HG03378 (cell line): Measurements from ENCODE around the gene ZCCHC7.
"Not testable (repeated sequence)": the region's sequence is repeated elsewhere in the genome, so short reads cannot be mapped to it uniquely, and the experiment has no call there.

Experiments used
- ATAC-seq: cut with Tn5 transposase; IDR thresholded peaks from one replicate; pipeline ENCODE4 v1.9.1; 2021; ENCODE audit warnings: mild to moderate bottlenecking, moderate library complexity; ENCODE audit not compliant: unreplicated experiment

Gene ZCCHC7

DNA sequence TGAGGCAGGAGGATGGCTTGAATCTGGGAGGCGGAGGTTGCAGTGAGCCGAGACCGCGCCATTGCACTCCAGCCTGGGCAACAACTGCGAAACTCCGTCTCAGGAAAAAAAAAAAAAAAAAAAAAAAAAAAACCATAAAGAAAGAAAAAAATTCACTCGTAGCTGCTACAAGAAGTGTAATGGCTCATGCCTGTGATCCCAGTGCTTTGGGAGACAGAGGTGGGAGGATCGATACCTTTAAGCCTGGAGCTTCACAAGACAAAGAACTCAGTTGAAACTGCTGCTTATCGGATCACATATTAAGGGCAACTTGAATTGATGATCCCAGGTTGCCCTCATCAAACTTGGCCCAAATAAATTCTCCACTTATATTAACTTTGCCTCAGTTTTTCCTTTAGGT, 1.0 kb upstream of the ZCCHC7 start:
- ATAC-seq = no peak

DNA sequence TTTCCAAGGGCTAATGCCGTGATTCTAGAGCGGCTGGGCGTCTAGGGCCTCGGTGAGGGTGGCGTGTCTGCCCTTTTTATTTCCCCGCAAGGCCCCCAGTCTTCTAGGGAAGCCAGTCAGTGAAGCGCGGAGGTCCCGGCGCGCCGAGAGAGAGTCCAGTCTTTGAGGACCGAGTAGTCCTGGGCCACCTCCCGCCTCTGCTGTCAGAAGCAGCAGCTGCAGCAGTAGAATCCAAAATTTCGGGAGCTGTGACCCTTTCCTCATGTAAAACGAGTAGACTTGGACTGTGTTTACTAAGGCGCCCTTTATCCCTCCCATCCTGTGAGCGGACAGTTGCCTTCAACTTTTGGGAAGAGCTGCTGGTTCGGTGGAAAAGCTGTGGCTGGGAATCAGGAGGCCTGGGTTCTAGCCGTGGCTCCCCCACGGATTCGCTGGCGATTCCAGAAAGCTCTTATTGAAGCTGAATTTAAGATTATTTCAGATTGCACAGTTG, 515 bp downstream of the ZCCHC7 start:
- peak; percentile 7 for ATAC-seq

DNA sequence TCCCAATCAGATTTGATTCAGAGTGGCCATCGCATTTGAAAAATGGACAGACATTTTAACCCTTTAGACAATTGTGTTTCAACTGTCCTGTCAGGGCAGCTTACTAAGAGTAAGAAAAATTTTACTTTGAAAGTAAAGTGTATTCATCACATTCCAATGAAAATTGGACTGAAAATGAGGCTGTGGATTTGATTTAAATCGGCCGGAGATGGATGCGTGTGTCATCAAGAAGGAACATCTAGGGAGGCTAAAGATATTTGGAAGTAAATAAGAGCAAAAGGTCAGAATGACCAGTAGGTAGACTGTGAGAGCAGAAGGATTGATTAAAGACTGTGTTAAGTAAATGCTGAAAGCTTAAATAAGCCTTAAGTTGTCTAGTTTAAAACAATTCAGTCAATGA, 1.5 kb downstream of the ZCCHC7 start:
- no peak for ATAC-seq

- ATAC-seq = no peak
Measured at GRCh38 chr9:37126214-37126788, 5.9 kb downstream of the ZCCHC7 start.

DNA sequence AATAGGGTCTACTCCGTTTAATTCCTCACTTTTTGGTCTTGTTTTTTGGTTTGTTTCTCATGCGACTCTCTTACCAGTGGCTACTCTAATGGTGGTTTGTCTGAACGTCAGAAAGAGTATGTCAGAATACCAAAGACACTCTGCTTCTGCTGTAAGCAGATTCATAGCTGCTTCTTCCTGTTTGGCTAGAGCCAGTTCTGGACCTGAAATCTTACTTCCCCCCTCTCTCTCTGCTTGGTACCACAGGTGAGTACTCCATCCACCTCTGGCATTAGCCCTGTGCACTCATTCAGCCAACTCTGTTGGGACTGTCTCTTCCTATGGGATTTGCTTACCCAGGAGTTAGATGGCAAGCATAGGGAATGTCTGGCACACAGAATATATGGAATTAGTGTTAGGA, 6.6 kb downstream of the ZCCHC7 start:
- ATAC-seq = no peak

- ATAC-seq = no peak
Measured at GRCh38 chr9:37128051-37128450, 7.7 kb downstream of the ZCCHC7 start.

GRCh38 chr9:37134166-37134565, 13.8 kb downstream of the ZCCHC7 start:
- no peak for ATAC-seq

DNA sequence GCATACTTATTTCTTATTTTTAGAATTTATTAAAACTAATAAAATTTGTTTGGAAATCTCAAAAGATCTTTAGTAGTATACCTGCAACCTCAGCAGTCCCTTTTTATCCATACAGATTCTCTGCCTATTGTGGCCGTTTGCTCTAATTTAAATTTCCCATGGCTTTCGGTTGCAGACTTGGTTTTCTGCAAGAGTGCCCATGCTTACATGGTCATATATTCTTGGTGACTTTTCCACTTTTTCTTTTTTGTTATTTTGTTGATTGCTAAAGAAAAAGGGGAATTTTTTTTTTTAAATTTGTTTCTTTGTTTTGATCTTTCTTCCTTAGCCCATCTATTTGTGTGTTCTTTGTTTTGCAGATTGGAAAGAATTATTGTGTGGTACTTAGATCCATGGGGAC, 20.6 kb downstream of the ZCCHC7 start:
- no peak for ATAC-seq

GRCh38 chr9:37144762-37145161, 24.4 kb downstream of the ZCCHC7 start:
- ATAC-seq = peak; percentile 64

DNA sequence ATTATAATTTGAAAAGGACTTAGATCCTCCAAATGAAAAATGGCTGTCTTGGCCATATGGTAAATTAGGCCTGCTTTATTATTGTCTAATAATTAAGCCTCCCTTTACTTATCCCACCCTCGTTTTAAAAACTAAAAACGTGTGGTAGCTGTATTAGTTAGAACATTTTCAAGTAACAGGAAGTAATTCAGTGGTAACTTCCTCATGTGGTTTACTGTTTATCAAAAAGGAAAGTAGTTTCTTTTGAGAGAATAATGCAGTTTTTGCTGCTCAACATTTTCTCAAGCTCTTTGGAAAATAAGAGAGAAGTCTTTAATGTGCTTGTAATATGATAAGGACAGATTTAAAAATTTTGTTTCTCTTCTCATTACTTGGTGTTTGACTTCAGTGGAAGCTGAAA, 26.0 kb downstream of the ZCCHC7 start:
- peak; percentile 52 for ATAC-seq

- no peak for ATAC-seq
Measured at GRCh38 chr9:37148181-37148580, 27.8 kb downstream of the ZCCHC7 start.

GRCh38 chr9:37149666-37150308, 29.4 kb downstream of the ZCCHC7 start:
- no peak for ATAC-seq

DNA sequence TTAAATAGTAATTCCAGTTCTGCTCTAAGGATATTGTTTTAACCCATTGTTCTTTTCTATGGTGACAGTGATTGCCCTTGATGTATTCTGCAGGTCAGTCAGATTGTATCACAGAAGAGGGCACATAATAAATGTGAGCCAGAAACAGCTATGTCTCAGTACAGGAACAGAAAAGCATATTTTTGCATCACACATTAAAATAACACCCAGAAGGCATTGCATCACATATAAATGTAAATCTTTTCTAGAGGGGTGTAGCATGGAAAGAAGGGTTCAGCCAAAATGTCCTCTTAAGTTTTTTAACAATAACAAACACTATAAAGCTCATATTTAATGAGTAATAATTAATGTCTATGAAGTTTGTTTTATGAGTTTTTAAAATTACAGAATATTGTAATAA, 30.0 kb downstream of the ZCCHC7 start:
- no peak for ATAC-seq

DNA sequence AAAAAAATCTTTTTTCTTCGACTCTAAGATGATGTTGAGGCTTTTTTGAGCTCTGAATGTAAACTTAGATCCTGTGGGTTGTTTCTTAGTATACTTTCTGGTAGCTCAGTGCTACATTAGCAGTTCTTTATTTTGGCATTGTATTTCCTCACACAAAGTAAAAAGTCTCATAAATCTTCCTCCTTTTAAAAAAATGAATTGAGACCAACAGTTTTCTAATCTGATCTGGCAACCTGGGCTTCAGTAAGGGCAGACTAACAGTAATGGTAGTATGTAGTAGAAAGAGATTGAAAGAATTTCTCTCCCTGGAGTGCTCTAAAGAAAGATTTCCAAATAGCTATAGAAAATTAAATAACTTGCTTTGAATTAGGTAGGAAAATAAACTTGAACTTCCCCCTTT, 31.4 kb downstream of the ZCCHC7 start:
- no peak for ATAC-seq

- ATAC-seq = no peak
Measured at GRCh38 chr9:37152365-37152764, 32.0 kb downstream of the ZCCHC7 start.

DNA sequence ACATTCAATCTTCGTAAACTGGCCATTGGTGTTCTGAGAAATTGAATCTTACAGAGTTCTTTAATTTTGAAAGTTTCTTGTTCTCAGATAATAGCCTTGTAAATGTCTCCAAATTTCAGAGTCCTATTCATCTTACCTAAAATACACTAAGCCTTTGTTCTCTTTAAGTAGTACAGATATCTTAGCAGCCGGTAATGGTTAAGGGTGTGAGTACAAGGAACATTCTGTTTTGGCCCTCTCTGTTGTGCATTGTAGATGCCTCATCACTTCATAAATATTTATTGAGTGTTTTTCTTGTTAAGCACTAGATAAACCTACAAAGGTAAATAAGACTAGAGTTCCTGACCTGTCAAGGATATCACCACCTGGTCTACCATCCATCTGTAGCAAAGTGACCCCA, 35.2 kb downstream of the ZCCHC7 start:
- ATAC-seq = no peak

DNA sequence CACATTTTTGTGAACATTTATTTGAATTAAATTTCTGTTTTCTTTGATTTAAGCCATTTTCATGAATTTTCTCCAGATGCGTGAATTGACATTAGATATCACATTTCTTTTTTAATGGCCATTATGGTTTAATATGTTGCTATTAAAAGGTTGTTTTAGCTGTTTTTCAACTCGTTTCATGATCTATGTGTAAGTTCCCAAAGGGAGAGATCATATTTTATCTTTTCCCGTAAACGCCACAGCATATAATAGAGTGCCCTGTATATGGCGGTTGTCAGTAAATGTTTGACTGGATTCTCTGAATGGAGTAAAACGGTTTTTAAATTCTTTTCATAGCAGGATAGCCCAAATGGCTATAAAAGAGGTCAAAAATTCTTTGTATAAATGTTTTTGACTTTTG, 35.8 kb downstream of the ZCCHC7 start:
- no peak for ATAC-seq

DNA sequence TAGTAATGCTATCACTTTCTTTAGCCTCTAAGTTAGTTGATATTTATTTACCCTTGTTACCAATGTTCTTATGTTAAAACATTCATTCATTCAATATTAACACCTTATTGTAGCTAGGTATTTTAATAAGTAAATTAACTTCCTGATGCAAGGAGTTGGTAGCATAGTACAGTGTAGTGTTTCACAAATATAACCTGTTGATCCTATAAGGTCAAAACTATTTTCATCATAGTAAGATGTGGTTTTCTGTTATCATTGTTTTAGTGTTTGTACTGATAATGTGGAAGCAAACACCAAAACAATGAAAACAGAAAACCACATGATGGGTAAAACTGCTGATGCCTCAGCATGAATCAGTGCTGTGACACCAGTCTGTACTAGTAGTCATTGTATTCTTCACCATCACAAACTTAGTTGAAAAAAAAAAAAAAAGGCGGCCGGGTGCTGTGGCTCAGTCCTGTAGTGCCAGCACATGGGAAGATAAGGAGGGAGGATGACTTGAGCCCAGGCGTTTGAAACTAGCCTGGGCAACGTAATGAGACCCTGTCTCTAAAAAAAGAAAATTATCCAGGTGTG, 36.5 kb downstream of the ZCCHC7 start:
- no peak for ATAC-seq

GRCh38 chr9:37157726-37158377, 37.5 kb downstream of the ZCCHC7 start:
- no peak for ATAC-seq

DNA sequence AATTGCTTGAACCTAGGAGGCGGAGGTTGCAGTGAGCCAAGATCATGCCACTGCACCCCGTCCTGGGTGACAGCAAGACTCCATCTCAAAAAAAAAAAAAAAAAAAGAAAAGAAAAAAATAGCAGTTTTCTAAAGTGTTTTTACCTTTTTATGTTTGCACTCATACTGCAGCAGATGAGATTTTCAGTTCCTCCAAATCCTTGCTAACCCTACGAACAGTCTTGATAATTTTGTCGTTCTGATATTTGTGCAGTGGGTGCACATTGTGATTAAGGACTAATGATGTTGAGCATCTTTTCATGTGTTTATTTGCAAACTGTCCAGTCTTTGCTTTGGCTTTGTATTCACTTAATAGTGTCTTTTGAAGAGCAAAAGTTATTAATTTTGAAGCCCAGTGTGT, 42.9 kb downstream of the ZCCHC7 start:
- no peak for ATAC-seq

DNA sequence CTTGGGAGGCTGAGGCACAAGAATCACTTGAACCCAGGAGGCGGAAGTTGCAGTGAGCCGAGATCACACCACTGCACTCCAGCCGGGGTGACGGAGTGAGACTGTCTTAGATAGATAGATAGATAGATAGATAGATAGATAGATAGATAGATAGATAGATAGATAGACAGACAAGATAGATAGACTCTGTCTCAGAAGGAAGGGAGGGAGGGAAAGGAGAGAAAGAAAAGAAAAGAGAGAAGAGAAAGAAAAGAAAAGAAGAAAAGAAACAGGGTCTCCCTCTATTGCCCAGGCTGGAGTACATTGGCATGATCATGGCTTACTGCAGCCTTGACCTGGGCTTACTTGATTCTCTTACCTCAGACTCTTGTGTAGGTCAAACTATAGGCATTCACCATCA, 44.0 kb downstream of the ZCCHC7 start:
- not testable (repeated sequence) for ATAC-seq

GRCh38 chr9:37165644-37166043, 45.3 kb downstream of the ZCCHC7 start:
- no peak for ATAC-seq
